Adipocyte (in vitro differentiated cells): ENCODE data around the gene DLGAP5.

Experiments
- DNase-seq: peaks from one replicate; pipeline ENCODE4 v3.0.0-alpha.2; 2015; ENCODE audit warnings: low read depth
- H3K27me3 ChIP-seq: replicated peaks from 2 replicates; pipeline ENCODE4 v1.7.0; 2013; ENCODE audit warnings: mild to moderate bottlenecking, low read length, moderate library complexity; ENCODE audit not compliant: control insufficient read depth, insufficient read depth
- H3K36me3 ChIP-seq: 2 replicates; pipeline ENCODE4 v1.7.0; 2013; ENCODE audit warnings: low read length, mild to moderate bottlenecking, moderate library complexity; ENCODE audit not compliant: control insufficient read depth, insufficient read depth, severe bottlenecking
- H3K4me1 ChIP-seq: 2 replicates; pipeline ENCODE4 v1.7.0; 2013; ENCODE audit warnings: mild to moderate bottlenecking, low read length, moderate library complexity; ENCODE audit not compliant: control insufficient read depth, insufficient read depth
- H3K4me3 ChIP-seq: 2 replicates; pipeline ENCODE4 v1.7.0; 2013; ENCODE audit warnings: mild to moderate bottlenecking, low read length, moderate library complexity
- H3K9ac ChIP-seq: 2 replicates; pipeline ENCODE4 v1.7.0; 2013; ENCODE audit warnings: mild to moderate bottlenecking, low read length, moderate library complexity
- H3K9me3 ChIP-seq: 2 replicates; pipeline ENCODE4 v1.7.0; 2013; ENCODE audit warnings: mild to moderate bottlenecking, low read length, moderate library complexity; ENCODE audit not compliant: control insufficient read depth

Gene DLGAP5

DNA sequence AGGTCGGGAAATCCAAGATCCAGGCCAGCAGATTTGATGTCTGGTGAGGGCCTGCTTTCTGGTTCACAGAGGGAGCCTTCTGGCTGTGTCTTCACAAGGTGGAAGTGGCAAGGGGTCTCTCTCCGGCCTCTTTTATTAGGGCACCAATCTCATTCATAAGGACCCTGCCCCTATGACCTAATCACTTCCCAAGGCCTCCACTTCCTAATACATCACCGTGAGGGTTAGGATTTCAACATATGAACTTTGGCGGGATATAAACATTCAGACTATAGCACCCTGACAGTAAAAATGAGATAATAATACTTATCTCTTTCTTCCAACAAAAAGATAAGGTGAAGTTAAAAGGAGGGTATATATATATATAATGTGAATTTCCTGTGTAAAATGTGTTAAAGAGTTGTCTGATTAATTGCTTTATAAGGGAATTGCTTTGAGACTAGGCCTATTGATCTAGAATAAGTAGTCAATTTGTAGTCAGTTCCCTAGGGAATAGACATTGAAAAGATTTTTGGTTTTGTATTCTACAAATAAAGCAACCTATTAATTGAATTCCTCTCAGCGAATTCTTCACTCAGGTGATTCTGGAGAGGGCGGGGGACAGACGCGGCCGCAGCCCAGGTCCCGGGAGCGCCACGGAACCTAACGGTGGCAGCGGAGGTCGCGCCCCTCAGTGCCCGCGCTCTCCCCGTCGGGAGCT lies 62.8 kb downstream of the DLGAP5 start:
- H3K27me3 ChIP-seq = no peaks in the 10 kb centered on the region
- peaks cover 55% of the 10 kb centered on the region for H3K4me1 ChIP-seq
- peaks cover 16% of the 10 kb centered on the region for H3K36me3 ChIP-seq
- H3K9me3 ChIP-seq = no peaks in the 10 kb centered on the region
- DNase-seq = no peak
- peak overlapping the region; percentile 95 for H3K9ac ChIP-seq
- peak overlapping the region; percentile 97 for H3K4me3 ChIP-seq

DNA sequence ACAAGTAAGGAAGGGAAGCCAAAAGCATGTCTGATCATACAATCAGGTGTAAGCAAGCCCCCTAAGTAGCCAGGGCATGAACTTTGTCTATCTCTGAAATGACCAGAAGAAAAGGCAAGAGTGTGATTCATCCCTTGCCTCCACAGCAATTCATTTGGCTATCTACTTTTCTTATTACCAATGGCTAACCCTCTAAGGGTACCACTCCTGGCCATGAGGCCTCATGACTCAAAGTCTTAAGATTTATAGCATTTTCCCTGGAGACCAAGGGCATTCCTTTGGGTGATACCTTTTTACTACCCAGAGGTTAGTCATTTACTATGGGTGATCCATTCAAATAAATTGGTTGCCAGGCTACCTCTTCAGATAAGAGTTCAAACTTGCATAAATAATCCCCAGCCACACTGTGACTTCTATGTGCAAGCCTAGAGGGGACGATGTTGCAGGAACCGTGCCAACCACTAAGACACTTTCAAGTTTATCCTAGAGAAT lies 63.9 kb downstream of the DLGAP5 start:
- Histone ChIP-seq H3K9me3 (no peaks in the 10 kb centered on the region), H3K9ac (no peak overlapping the region), H3K4me3 (no peak overlapping the region), H3K36me3 (peaks cover 6% of the 10 kb centered on the region), H3K4me1 (peaks cover 53% of the 10 kb centered on the region), H3K27me3 (no peaks in the 10 kb centered on the region)
- DNase-seq = no peak

DNA sequence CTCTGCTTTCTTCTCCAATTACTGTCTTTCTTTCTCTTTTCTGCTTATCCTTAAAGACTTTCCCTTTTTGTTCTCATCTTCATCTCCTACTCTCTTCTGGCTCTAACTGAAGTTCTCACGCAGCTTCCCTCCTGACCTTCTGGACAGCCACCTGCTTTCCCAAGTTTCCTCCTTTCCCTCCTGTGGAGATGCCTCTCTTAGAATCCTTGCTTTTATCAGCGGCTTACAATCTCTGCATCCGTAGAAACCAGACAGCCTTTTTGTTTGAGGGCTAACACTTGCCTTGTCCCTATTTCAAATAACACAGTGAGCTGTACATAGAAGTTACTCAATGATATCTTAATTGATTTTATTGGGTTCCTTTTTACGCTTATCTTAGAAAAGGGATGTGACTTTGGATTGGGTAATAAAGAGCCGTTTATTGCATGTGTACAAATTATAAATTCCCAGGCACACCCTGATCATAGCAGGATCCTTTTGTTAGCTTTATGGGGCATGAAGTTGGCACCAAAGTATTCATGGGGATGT lies 64.4 kb downstream of the DLGAP5 start:
- peaks cover 6% of the 10 kb centered on the region for H3K36me3 ChIP-seq
- no peak overlapping the region for H3K4me3 ChIP-seq
- H3K27me3 ChIP-seq = no peaks in the 10 kb centered on the region
- no peak for DNase-seq
- H3K9ac ChIP-seq = no peak overlapping the region
- peaks cover 54% of the 10 kb centered on the region for H3K4me1 ChIP-seq
- H3K9me3 ChIP-seq = no peaks in the 10 kb centered on the region

DNA sequence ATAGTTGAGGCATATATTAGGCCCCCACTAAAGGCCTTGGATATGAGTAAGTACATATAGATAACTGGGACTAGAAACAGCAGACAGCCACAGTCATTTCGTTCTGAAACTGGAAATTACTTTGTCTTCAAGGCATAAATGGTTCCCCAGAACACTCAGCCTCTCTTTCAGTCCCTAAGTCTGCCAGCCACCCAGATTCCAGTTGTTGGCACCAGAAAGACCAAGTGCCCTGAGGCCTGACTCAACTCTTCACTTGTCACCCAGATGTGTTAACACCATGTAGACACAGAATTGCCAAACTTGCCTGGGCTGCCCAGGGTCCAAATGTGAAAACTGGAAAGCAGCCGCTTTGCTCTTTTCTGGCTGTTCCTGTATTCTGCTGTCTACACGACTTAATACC lies 65.4 kb downstream of the DLGAP5 start:
- Histone ChIP-seq H3K4me3 (no peak overlapping the region), H3K27me3 (no peaks in the 10 kb centered on the region), H3K36me3 (peaks cover 4% of the 10 kb centered on the region), H3K9ac (no peak overlapping the region), H3K4me1 (peaks cover 45% of the 10 kb centered on the region), H3K9me3 (no peaks in the 10 kb centered on the region)
- no peak for DNase-seq

DNA sequence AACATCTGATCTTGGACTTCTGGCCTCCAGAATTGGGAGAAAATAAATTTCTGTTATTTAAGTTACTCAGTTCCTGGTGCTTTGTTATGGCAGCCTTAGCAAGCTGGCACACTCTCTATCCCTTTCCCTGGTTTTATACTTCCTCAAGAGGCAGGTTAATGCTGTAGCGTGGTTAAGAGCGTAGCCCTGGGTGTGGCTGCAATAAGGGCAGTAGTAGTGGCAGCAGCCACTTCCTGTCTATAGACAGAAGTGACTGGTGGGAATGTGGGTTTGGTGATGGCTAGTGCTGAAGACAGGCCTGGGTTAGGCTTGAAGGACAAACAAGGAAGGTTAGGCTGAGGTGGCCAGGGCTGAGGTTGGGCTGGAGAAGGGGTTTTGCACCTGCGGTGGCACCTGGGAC lies 66.0 kb downstream of the DLGAP5 start:
- Histone ChIP-seq H3K9me3 (no peaks in the 10 kb centered on the region), H3K4me1 (peaks cover 41% of the 10 kb centered on the region)
- no peak for DNase-seq

DNA sequence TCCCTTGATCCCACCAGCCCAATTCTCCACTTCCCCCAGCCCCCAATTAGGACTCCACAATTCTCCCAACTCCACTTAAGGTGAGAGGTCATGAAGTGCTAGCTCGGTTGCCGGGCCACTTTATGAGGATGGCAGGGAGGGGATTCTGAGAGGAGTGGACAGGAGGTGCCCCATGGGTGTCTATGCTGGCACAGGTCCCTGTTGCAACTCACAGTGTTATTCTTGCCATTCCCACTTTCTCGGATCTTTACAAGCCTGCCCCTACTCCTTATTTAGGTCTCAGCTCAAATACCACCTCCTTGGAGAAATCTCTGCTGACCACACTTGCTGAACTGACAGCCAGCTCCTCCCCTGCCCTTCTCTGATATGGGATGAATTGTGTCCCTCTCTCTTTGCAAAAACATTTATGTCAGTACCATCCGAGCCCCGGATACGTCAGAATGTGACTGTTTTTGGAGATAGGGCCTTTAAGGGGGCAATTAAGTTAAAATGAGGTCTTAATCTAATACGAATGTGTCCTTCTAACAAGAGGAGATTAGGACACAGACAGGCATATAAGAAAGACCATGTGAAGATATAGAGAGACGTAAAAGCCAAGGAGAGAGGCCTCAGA lies 66.5 kb downstream of the DLGAP5 start:
- Histone ChIP-seq H3K4me1 (peaks cover 41% of the 10 kb centered on the region), H3K9me3 (no peaks in the 10 kb centered on the region), H3K36me3 (no peaks in the 10 kb centered on the region), H3K4me3 (no peak overlapping the region), H3K9ac (no peak overlapping the region), H3K27me3 (no peaks in the 10 kb centered on the region)
- no peak for DNase-seq

More for the DNA sequence above, 66.0 kb downstream of the DLGAP5 start:
- no peak overlapping the region for H3K4me3 ChIP-seq
- H3K9ac ChIP-seq = no peak overlapping the region
- H3K36me3 ChIP-seq = no peaks in the 10 kb centered on the region
- H3K27me3 ChIP-seq = no peaks in the 10 kb centered on the region

DNA sequence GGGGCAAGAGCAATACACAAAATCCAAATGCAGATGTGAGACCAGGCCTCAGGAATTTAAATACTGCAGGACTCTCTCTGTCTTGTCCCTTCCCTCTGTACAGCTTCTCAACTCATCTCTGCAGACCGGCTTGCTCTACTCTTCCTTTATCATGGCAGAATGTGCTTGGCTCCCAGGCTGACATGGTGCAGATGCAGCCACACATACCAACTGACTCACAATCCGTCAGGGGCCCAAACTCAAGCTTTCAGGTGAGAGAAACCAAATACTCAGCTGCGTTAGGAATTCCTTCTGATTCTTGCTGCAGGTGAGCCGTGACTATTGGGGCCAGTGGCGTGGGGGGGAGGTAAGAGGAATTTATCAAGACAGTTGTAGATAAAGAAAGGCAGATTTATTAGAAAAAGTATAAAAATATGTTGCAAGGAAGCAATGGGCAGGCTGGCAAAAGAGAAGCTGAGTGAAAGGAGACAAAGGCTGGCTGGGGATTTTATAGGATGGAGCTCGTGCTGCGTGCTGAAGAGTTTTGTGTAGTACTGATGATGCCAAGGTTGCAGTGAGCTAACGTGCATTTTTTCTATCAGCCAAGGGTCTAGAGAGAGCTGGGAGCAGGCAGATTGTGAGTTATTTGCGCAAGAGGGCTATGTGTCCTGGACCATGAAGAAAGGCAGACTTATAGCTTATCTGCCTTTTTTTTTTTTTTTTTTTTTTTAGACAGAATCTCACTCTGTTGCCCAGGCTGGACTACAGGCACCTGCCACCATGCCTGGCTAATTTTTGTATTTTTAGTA lies 67.3 kb downstream of the DLGAP5 start:
- Histone ChIP-seq H3K36me3 (no peaks in the 10 kb centered on the region), H3K27me3 (no peaks in the 10 kb centered on the region), H3K4me3 (no peak overlapping the region), H3K9ac (no peak overlapping the region), H3K9me3 (no peaks in the 10 kb centered on the region), H3K4me1 (peaks cover 41% of the 10 kb centered on the region)
- no peak for DNase-seq

DNA sequence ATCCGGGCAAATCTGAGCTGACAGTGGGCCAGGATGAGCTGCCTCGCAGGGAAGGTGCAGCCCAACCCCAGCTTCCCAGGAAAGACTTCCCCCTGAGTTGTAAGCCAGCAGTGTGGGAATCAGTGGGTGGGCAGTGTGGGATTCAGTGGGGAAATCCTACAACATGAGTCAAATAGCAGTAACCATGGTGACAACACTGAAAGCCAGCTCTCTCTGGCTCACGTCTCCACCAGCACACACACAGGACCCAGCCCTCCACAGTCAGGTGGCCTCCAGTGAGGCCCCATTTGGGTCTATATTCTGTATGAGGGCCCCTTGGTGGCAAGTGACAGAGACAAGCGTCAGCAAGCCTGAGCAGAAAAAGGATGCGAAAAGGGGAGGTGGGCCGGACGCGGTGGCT lies 68.3 kb downstream of the DLGAP5 start:
- peaks cover 47% of the 10 kb centered on the region for H3K4me1 ChIP-seq
- H3K27me3 ChIP-seq = no peaks in the 10 kb centered on the region
- no peaks in the 10 kb centered on the region for H3K36me3 ChIP-seq
- H3K4me3 ChIP-seq = no peak overlapping the region
- no peak overlapping the region for H3K9ac ChIP-seq
- H3K9me3 ChIP-seq = no peaks in the 10 kb centered on the region
- peak; percentile 74 for DNase-seq

DNA sequence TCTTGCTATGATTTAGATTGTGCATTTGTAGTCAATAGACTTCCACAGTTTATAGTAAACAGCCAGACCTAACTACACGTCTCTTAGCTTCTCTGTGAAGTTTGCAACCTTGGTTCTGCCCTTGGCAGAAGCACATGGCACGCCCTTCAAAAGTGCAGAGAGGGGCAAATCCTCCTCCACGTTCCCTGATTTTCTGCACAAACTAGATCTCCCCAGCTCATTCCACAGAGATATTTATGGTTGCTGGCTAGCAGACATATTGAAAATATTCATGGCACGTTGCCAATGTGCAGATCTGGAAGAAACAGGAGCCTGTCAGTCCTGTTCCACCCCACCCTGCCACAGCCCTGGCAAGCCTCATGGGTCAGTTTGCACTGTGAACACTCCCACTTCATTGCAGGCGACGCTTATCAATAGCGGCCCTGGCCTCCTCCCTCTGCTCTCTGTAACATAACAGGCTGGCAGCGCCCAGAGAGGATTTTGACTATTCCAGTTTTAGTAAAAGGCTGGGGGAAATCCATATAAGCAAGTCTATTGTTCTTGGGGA lies 68.9 kb downstream of the DLGAP5 start:
- DNase-seq = peak; percentile 60
- peaks cover 47% of the 10 kb centered on the region for H3K4me1 ChIP-seq

DNA sequence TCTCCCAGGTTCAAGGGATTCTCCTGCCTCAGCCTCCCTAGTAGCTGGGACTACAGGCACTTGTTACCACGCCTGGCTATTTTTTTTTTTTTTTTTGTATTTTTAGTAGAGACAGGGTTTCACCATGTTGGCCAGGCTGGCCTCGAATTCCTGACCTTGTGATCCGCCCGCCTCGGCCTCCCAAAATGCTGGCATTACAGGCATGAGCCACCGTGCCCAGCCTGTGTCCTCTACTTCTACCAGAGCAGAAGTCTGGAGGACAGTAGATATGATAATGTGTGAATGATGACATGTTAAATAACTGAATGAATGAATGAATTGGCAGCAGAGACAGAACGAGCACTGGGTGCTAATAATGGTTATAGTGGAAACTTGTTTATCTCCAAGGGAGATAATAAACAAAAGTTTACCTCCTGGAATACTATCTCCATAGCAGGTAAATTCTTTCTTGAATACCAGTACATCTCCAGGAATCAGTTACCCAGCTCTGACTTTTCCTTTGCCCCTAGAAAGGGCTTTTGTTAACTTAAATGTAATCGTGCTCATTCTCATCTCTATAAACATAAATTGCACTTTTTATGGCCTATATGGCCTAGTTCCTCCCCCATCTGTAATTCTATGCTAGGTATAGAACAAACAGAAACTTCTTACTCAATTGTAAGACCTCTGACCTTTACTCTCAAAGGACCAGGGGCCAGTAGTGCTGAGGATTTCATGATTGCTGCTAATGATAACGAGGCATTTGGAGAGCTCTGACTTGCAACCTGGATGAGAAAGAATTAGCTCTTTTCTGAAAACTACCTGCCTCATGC lies 69.6 kb downstream of the DLGAP5 start:
- H3K9me3 ChIP-seq = no peaks in the 10 kb centered on the region
- H3K27me3 ChIP-seq = no peaks in the 10 kb centered on the region
- DNase-seq = no peak
- no peak overlapping the region for H3K4me3 ChIP-seq
- H3K4me1 ChIP-seq = peaks cover 40% of the 10 kb centered on the region
- no peak overlapping the region for H3K9ac ChIP-seq
- no peaks in the 10 kb centered on the region for H3K36me3 ChIP-seq

More for the DNA sequence above, 68.9 kb downstream of the DLGAP5 start:
- Histone ChIP-seq H3K9me3 (no peaks in the 10 kb centered on the region), H3K27me3 (no peaks in the 10 kb centered on the region), H3K36me3 (no peaks in the 10 kb centered on the region), H3K9ac (no peak overlapping the region), H3K4me3 (no peak overlapping the region)
